Measurements from ENCODE around the gene ZFAND5.

Gene ZFAND5

DNA sequence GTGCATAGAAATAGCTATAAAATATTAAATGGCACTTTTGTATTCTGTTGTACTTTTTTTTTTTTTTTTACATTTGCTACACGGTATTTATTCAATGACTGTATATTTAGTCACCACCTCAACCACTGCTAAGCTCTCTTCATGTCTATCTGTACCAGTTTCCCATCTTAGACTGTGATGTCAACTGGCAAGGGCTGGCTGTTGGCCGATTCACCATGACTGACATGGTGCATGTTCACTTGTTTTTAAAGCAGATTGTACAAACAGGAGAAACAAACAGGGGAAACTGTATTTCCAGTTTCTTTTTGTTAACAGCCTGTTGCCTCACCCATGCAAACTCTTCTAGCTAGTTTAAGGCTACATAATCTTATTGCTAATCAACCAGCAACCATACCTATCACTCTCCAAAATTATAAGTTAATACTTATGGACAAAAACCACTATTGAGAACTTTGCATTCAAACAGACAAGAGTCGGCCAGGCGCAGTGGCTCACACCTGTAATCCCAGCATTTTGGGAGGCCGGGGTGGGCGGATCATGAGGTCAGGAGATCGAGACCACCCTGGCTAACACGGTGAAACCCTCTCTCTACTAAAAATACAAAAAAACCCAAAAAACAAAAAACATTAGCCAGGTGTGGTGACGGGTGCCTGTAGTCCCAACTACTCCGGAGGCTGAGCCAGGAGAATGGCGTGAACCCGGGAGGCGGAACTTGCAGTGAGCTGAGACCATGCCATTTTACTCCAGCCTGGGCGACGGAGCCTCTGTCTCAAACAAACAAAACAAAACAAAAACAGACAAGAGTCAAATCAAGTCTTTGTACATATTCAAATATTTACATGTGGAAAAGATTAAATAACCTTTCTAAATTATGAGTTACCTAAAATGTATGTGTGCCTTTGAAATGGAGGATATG, 13.2 kb downstream of the ZFAND5 start:
- Histone ChIP-seq H4K20me1 (ENCODE audit: control insufficient read depth, insufficient read depth, low read depth, low read length) (peaks cover 8% of the 10 kb centered on the region; the same call in 1 of the 2 replicates), H3K4me2 (ENCODE audit: low read length) (no peak overlapping the region)

DNA sequence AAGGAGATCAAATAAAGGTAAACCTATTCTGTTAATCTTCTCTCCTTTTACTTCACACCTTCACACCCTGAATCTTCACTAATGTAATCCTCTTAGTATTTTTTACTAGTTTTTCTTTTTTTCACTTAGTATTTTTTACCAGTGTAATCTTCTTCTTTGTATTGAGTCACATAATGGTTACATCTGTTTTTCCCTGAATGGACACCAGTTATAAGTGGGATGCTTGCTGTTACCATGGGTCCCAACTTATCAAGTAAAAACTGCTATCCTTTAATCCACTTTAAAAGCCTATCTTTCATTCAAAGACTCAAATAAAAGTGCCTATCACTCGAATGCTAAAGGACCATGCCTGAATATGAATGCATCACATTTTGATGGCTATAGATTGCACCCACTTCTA, 15.1 kb downstream of the ZFAND5 start:
- TF ChIP-seq EZH2phosphoT487 (IDR thresholded peaks at IDR 0.05; ENCODE audit: borderline replicate concordance, low read length) (no peak), CTCF (IDR thresholded peaks at IDR 0.05; ENCODE audit: low read depth, low read length, poor library complexity, severe bottlenecking) (no peak)

More for the DNA sequence above, 13.2 kb downstream of the ZFAND5 start:
- H3F3A ChIP-seq (ENCODE audit: control insufficient read depth, insufficient read depth), result peaks cover 17% of the 10 kb centered on the region
- TF ChIP-seq EZH2phosphoT487 (IDR thresholded peaks at IDR 0.05; ENCODE audit: borderline replicate concordance, low read length), result no peak
- no peak for TF ChIP-seq CTCF (IDR thresholded peaks at IDR 0.05; ENCODE audit: low read depth, low read length, poor library complexity, severe bottlenecking)
- H3K36me3 ChIP-seq (ENCODE audit: control insufficient read depth, low read length), result peaks cover 37% of the 10 kb centered on the region
- H3K9me3 ChIP-seq (ENCODE audit: control insufficient read depth, insufficient read depth, low read length), result no peaks in the 10 kb centered on the region
- H3K4me1 ChIP-seq (ENCODE audit: control insufficient read depth, low read length), result peaks cover 13% of the 10 kb centered on the region
- no peak overlapping the region for H3K27ac ChIP-seq (ENCODE audit: low read depth, low read length)
- H3K4me3 ChIP-seq (ENCODE audit: low read length), result no peak overlapping the region
- H3K27me3 ChIP-seq (ENCODE audit: control insufficient read depth, low read length), result no peaks in the 10 kb centered on the region
- H3K9me2 ChIP-seq (replicated peaks; ENCODE audit: control insufficient read depth, low read length), result no peaks in the 10 kb centered on the region
- no peaks in the 10 kb centered on the region for H3K79me2 ChIP-seq (ENCODE audit: control insufficient read depth, low read length)

GRCh38 chr9:72349240-72349639, 15.8 kb downstream of the ZFAND5 start:
- peaks cover 13% of the 10 kb centered on the region for H3K36me3 ChIP-seq (ENCODE audit: control insufficient read depth, low read length)
- H3K4me3 ChIP-seq (ENCODE audit: low read length), result no peak overlapping the region
- no peaks in the 10 kb centered on the region for H3K9me3 ChIP-seq (ENCODE audit: control insufficient read depth, insufficient read depth, low read length)
- H4K20me1 ChIP-seq (ENCODE audit: control insufficient read depth, insufficient read depth, low read depth, low read length), result peaks cover 6% of the 10 kb centered on the region; the same call in 1 of the 2 replicates
- no peak overlapping the region for H3K27ac ChIP-seq (ENCODE audit: low read depth, low read length)
- H3K4me1 ChIP-seq (ENCODE audit: control insufficient read depth, low read length), result peaks cover 13% of the 10 kb centered on the region
- H3F3A ChIP-seq (ENCODE audit: control insufficient read depth, insufficient read depth), result peaks cover 17% of the 10 kb centered on the region
- H3K79me2 ChIP-seq (ENCODE audit: control insufficient read depth, low read length), result no peaks in the 10 kb centered on the region
- TF ChIP-seq EZH2phosphoT487 (IDR thresholded peaks at IDR 0.05; ENCODE audit: borderline replicate concordance, low read length) (no peak), CTCF (IDR thresholded peaks at IDR 0.05; ENCODE audit: low read depth, low read length, poor library complexity, severe bottlenecking) (no peak)
- H3K4me2 ChIP-seq (ENCODE audit: low read length), result no peak overlapping the region
- H3K9me2 ChIP-seq (replicated peaks; ENCODE audit: control insufficient read depth, low read length), result no peaks in the 10 kb centered on the region
- no peaks in the 10 kb centered on the region for H3K27me3 ChIP-seq (ENCODE audit: control insufficient read depth, low read length)

More for the DNA sequence above, 15.1 kb downstream of the ZFAND5 start:
- H3K4me2 ChIP-seq (ENCODE audit: low read length), result no peak overlapping the region
- H4K20me1 ChIP-seq (ENCODE audit: control insufficient read depth, insufficient read depth, low read depth, low read length), result peaks cover 7% of the 10 kb centered on the region; the same call in 1 of the 2 replicates
- H3K9me2 ChIP-seq (replicated peaks; ENCODE audit: control insufficient read depth, low read length), result no peaks in the 10 kb centered on the region
- H3K79me2 ChIP-seq (ENCODE audit: control insufficient read depth, low read length), result no peaks in the 10 kb centered on the region
- H3K4me1 ChIP-seq (ENCODE audit: control insufficient read depth, low read length), result peaks cover 13% of the 10 kb centered on the region
- H3K4me3 ChIP-seq (ENCODE audit: low read length), result no peak overlapping the region
- no peaks in the 10 kb centered on the region for H3K27me3 ChIP-seq (ENCODE audit: control insufficient read depth, low read length)
- H3K36me3 ChIP-seq (ENCODE audit: control insufficient read depth, low read length), result peaks cover 20% of the 10 kb centered on the region
- no peaks in the 10 kb centered on the region for H3K9me3 ChIP-seq (ENCODE audit: control insufficient read depth, insufficient read depth, low read length)
- peaks cover 17% of the 10 kb centered on the region for H3F3A ChIP-seq (ENCODE audit: control insufficient read depth, insufficient read depth)
- H3K27ac ChIP-seq (ENCODE audit: low read depth, low read length), result no peak overlapping the region
